Testis (tissue), 3 donors: ENCODE data around the gene LIMS4. TPM values are rescaled to one million over a fixed set of nuclear protein-coding genes. Genes with fewer than 3 reads are reported as not detected.
"Not testable (repeated sequence)": the region's sequence is repeated elsewhere in the genome, so short reads cannot be mapped to it uniquely, and the experiment has no call there.

Experiments
- DNase-seq: peaks from one replicate; pipeline ENCODE4 v3.0.0-alpha.2; 2019
- H3K27ac ChIP-seq, 2 donors: fragments of 200-600 bp; sonication (generic); one replicate each; pipeline ENCODE4 v1.5.1; 2019
- H3K27me3 ChIP-seq: fragments of 200-600 bp; sonication (generic); one replicate; pipeline ENCODE4 v1.5.1; 2019
- H3K36me3 ChIP-seq: fragments of 200-600 bp; sonication (generic); one replicate; pipeline ENCODE4 v1.5.1; 2017; ENCODE audit warnings: low read depth; ENCODE audit errors: missing control alignments
- H3K4me1 ChIP-seq: fragments of 200-600 bp; sonication (generic); one replicate; pipeline ENCODE4 v1.5.1; 2019
- H3K4me3 ChIP-seq, 2 donors: fragments of 200-600 bp; sonication (generic); one replicate each; pipeline ENCODE4 v1.5.1; 2017 to 2019
- H3K9me3 ChIP-seq: fragments of 200-600 bp; sonication (generic); one replicate; pipeline ENCODE4 v1.5.1; 2017
- WGBS, 2 donors: methylation state at CpG; one replicate each; pipeline ENCODE4 v1.1.5; 2018; 5-methylcytosine and 5-hydroxymethylcytosine counted together
- intact Hi-C: fragments of 100-400 bp; cut with DNase I; formaldehyde crosslinking; loops from one replicate; pipeline ENCODE4 v1.15.1; 2023; ENCODE audit warnings: low total_unique reads
- polyA plus RNA-seq: library from polyadenylated mRNA; stranded (reverse); fragments of 350-450 nt; fragmentation: Illumina TruSeq; extraction: RNeasy Lipid Tissue Mini Kit (QIAGEN cat#74804); gene quantifications from one replicate; pipeline ENCODE4 v1.2.3, GENCODE V29; 2014; ENCODE audit warnings: low read depth, low replicate concordance; ENCODE audit not compliant: insufficient read depth
- total RNA-seq, 2 donors: library from RNA; depleted of rRNA; stranded (reverse); fragments of >200 nt; gene quantifications; one replicate each; pipeline ENCODE4 v1.2.3, GENCODE V29; 2016

LIMS4 gene
- total and polyA plus RNA-seq, 3 donors from 2014 or later = 4.7 to 33.0 (median 11.2) TPM

GRCh38 chr2:110443305-110444005 is 29.2 kb downstream of the LIMS4 start:
- H3K36me3 ChIP-seq, H3K27ac ChIP-seq, DNase-seq, intact Hi-C loops, H3K27me3 ChIP-seq, H3K4me1 ChIP-seq, H3K9me3 ChIP-seq, H3K4me3 ChIP-seq: not testable (repeated sequence)
- no CpG with 5 or more reads among the region's 8 CpGs for WGBS, 2 donors

GRCh38 chr2:110441905-110442304 is 30.7 kb downstream of the LIMS4 start:
- intact Hi-C loops, H3K36me3 ChIP-seq, H3K4me3 ChIP-seq, H3K27ac ChIP-seq, DNase-seq, H3K9me3 ChIP-seq, H3K4me1 ChIP-seq, H3K27me3 ChIP-seq: not testable (repeated sequence)
- no CpG with 5 or more reads among the region's 1 CpG for WGBS, 2 donors

- H3K9me3 ChIP-seq, intact Hi-C loops, H3K27me3 ChIP-seq, H3K36me3 ChIP-seq, H3K4me1 ChIP-seq, DNase-seq, H3K27ac ChIP-seq, H3K4me3 ChIP-seq: not testable (repeated sequence)
- no CpG with 5 or more reads among the region's 6 CpGs for WGBS, 2 donors
Observed at GRCh38 chr2:110434565-110434964, 38.1 kb downstream of the LIMS4 start.

- WGBS, 2 donors = 67 to 91% methylated on average over 1 of the region's 4 CpGs
- DNase-seq, intact Hi-C loops, H3K9me3 ChIP-seq, H3K36me3 ChIP-seq, H3K4me3 ChIP-seq, H3K27ac ChIP-seq, H3K27me3 ChIP-seq, H3K4me1 ChIP-seq: not testable (repeated sequence)
Observed at GRCh38 chr2:110425725-110426124, 46.9 kb downstream of the LIMS4 start.

- H3K27me3 ChIP-seq, intact Hi-C loops, H3K27ac ChIP-seq, H3K4me1 ChIP-seq, H3K9me3 ChIP-seq, H3K36me3 ChIP-seq, H3K4me3 ChIP-seq, DNase-seq: not testable (repeated sequence)
- WGBS, 2 donors = 73% methylated on average over 2 of the region's 4 CpGs; no CpG with 5 or more reads in 1 of the 2 donors
Observed at GRCh38 chr2:110424421-110424820, 48.2 kb downstream of the LIMS4 start.

- H3K4me3 ChIP-seq, H3K4me1 ChIP-seq, DNase-seq, H3K27ac ChIP-seq, H3K9me3 ChIP-seq, H3K36me3 ChIP-seq, intact Hi-C loops, H3K27me3 ChIP-seq: not testable (repeated sequence)
- no CpG with 5 or more reads among the region's 56 CpGs for whole genome bisulfite sequencing, 2 donors
Observed at GRCh38 chr2:110423574-110423962, 49.0 kb downstream of the LIMS4 start.

- H3K4me3 ChIP-seq, H3K4me1 ChIP-seq, H3K27me3 ChIP-seq, H3K9me3 ChIP-seq, H3K27ac ChIP-seq, intact Hi-C loops, H3K36me3 ChIP-seq, DNase-seq: not testable (repeated sequence)
- WGBS, 2 donors = no CpG with 5 or more reads among the region's 36 CpGs
Observed at GRCh38 chr2:110422852-110423573, 49.6 kb downstream of the LIMS4 start.

- H3K4me3 ChIP-seq, H3K27ac ChIP-seq, H3K27me3 ChIP-seq, H3K9me3 ChIP-seq, H3K4me1 ChIP-seq, H3K36me3 ChIP-seq, DNase-seq, intact Hi-C loops: not testable (repeated sequence)
- no CpG with 5 or more reads among the region's 9 CpGs for WGBS, 2 donors
Observed at GRCh38 chr2:110420641-110421354, 51.8 kb downstream of the LIMS4 start.

- H3K4me1 ChIP-seq, intact Hi-C loops, H3K36me3 ChIP-seq, H3K9me3 ChIP-seq, H3K27me3 ChIP-seq, H3K4me3 ChIP-seq, H3K27ac ChIP-seq, DNase-seq: not testable (repeated sequence)
- no CpG with 5 or more reads among the region's 1 CpG for WGBS, 2 donors
Observed at GRCh38 chr2:110407142-110407541, 65.5 kb downstream of the LIMS4 start.

GRCh38 chr2:110404988-110405387 is 67.6 kb downstream of the LIMS4 start:
- H3K4me3 ChIP-seq, H3K4me1 ChIP-seq, DNase-seq, intact Hi-C loops, H3K9me3 ChIP-seq, H3K27ac ChIP-seq, H3K36me3 ChIP-seq, H3K27me3 ChIP-seq: not testable (repeated sequence)
- WGBS, 2 donors = no CpG with 5 or more reads among the region's 2 CpGs

GRCh38 chr2:110404246-110404645 is 68.4 kb downstream of the LIMS4 start:
- H3K27me3 ChIP-seq, H3K4me1 ChIP-seq, H3K27ac ChIP-seq, H3K4me3 ChIP-seq, DNase-seq, H3K36me3 ChIP-seq, H3K9me3 ChIP-seq, intact Hi-C loops: not testable (repeated sequence)
- no CpG with 5 or more reads among the region's 1 CpG for WGBS, 2 donors
